Muscle of back (tissue), 13 donors: ENCODE results near the gene TSNAX. TPM values are rescaled to one million over a fixed set of nuclear protein-coding genes. Genes with fewer than 3 reads are reported as not detected.
"Not testable (repeated sequence)": the region's sequence is repeated elsewhere in the genome, so short reads cannot be mapped to it uniquely, and the experiment has no call there.

ENCODE experiments used
- DNase-seq, 3 donors: peaks; one replicate each; pipeline versions ENCODE4 v3.0.0 to v3.0.0-alpha.2; 2013
- long read RNA-seq, 9 donors: transcript quantifications; one replicate each; lab custom pipeline, GENCODE V29; 2026
- polyA plus RNA-seq, 10 donors: library from polyadenylated mRNA; unstranded; fragments of 120-200 nt; gene quantifications; one replicate each; pipeline ENCODE4 v1.2.1, GENCODE V29; 2013; ENCODE audit not compliant: insufficient read length in 10 of 10

The TSNAX gene, protein sequence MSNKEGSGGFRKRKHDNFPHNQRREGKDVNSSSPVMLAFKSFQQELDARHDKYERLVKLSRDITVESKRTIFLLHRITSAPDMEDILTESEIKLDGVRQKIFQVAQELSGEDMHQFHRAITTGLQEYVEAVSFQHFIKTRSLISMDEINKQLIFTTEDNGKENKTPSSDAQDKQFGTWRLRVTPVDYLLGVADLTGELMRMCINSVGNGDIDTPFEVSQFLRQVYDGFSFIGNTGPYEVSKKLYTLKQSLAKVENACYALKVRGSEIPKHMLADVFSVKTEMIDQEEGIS
- polyA plus RNA-seq, result 10 to 100 TPM; 25.0 to 42.8 (median 35.5) TPM
- long read RNA-seq, donor 1, transcript TSNAX-201 (6 exons, 2,650 nt), result major isoform, 5 of 5 reads
- long read RNA-seq, donor 1, partial matches to known transcripts, result 0 of 5 reads
- long read RNA-seq, donor 1, other reads (novel, unspliced or antisense), result 0 of 5 reads
- long read RNA-seq, donor 2, partial matches to known transcripts, result 0 of 4 reads
- long read RNA-seq, donor 2, other reads (novel, unspliced or antisense), result 0 of 4 reads
- long read RNA-seq, donor 3, result 0 reads
- long read RNA-seq, donor 4, partial matches to known transcripts, result 0 of 4 reads
- long read RNA-seq, donor 4, other reads (novel, unspliced or antisense), result 0 of 4 reads
- long read RNA-seq, donor 5, transcript TSNAX-201 (6 exons, 2,650 nt), result major isoform, 9 of 16 reads
- long read RNA-seq, donor 5, partial matches to known transcripts, result 7 of 16 reads
- long read RNA-seq, donor 5, other reads (novel, unspliced or antisense), result 0 of 16 reads
- long read RNA-seq, donor 6, transcript TSNAX-201 (6 exons, 2,650 nt), result major isoform, 12 of 12 reads
- long read RNA-seq, donor 6, partial matches to known transcripts, result 0 of 12 reads
- long read RNA-seq, donor 6, other reads (novel, unspliced or antisense), result 0 of 12 reads
- long read RNA-seq, donor 7, transcript TSNAX-201 (6 exons, 2,650 nt), result major isoform, 10 of 18 reads
- long read RNA-seq, donor 7, partial matches to known transcripts, result 8 of 18 reads
- long read RNA-seq, donor 7, other reads (novel, unspliced or antisense), result 0 of 18 reads
- long read RNA-seq, donor 8, partial matches to known transcripts, result 0 of 2 reads
- long read RNA-seq, donor 8, other reads (novel, unspliced or antisense), result 0 of 2 reads
- long read RNA-seq, donor 9, result 0 reads

DNA sequence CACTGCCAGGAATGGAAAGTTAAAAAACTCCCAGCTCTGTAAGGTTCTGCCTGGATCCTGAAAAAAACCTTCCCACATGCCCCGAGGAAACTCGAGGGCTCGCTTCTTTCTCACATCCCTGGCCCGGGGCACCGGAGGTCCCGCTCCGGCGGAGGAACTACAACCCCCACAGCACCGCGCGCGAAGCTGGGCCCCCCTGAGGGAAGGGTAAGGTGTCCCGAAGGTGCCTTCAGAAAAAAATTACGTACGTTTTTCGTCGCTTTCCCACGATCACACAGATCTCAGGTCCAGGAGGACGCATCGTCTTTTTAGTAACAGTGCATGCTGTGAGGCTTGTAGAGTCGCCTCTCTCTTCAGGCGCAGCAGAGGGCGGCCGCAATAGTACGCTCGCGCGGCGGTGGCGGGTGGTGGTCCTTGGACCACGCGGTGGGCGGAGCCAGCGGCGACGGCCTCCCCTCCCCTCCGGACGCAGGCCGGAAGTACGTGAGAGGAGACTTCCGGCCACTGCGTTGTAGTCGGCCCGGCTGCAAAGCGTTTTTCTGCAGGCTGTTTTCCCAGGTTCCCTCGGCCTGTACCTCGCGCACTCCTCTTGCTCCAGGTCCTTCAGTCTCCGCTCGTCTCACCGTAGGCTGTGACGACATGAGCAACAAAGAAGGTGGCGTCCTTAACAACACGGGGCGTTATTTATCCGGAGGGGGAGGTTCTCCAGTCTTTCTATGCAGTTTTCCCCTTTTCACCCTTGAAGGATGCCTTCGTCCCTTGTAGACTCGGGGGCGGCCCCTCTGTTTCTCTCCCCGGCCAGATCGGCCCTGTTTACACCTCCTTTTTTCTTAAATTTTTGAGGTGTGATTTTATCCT lies at the start of gene TSNAX:
TSNAX (plus strand) TSS at position 498 of the 858 bp plus-strand sequence; CDS start at position 640, 142 bp downstream.
- DNase-seq, result peak; percentile 94 to 99 (median 98)

DNA sequence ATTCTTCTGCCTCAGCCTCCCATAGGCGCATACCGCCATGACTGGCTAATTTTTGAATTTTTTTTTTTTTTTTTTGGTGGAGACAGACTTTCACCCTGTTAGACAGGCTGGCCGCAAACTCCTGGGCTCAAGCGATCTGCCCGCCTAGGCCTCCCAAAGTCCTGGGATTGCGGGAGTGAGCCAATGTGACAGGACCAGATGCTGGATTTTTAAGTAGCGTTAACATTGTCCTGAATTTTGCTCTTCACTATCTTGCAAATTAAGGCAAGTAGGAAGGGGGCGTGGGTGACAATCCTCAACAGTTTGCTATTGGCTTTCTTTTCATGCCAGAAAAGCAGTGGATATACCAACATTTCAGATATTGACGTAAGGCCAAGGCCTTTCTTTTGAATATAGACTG lies 49.7 kb upstream of the TSNAX start:
- no peak for DNase-seq

DNA sequence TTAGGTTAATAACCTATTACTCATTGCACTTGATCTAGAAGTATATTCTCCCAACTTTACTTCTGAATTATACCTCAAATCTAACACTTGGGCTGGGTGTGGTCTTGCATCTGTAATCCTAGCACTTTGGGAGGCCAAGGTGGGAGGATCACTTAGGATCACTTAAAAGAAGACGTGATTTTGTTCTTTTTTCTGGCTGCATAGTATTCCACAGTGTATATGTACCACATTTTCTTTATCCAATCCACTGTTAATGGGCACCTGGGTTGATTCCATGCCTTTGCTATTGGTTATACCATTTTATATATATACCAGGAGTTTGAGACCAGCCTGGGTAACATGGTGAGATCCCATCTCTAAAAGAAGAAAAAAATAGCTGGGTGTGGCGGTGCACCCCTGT lies 48.5 kb upstream of the TSNAX start:
- DNase-seq, result no peak

DNA sequence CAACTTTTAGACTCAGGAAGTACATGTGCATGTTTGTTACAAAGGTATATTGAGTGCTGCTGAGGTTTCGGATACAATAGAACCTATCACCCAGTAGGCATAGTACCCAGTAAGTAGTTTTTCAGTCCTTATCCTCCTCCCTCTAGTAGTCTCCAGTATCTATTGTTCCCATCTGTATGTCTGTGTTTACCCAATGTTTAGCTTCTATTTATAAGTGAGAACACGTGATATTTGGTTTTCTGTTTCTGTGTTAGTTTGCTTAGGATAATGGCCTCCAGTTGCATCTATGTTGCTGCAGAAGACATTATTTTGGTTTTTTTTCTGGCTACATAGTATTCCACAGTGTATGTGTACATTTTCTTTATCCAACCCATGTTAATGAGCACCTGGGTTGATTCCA lies 47.2 kb upstream of the TSNAX start:
- no peak for DNase-seq

- DNase-seq, result no peak
Observed at GRCh38 chr1:231485029-231485784, 43.3 kb upstream of the TSNAX start.

- peak in 1 of 3 donors; percentile 15 for DNase-seq
Observed at GRCh38 chr1:231487019-231487418, 41.5 kb upstream of the TSNAX start.

- no peak for DNase-seq
Observed at GRCh38 chr1:231487910-231488309, 40.6 kb upstream of the TSNAX start.

DNA sequence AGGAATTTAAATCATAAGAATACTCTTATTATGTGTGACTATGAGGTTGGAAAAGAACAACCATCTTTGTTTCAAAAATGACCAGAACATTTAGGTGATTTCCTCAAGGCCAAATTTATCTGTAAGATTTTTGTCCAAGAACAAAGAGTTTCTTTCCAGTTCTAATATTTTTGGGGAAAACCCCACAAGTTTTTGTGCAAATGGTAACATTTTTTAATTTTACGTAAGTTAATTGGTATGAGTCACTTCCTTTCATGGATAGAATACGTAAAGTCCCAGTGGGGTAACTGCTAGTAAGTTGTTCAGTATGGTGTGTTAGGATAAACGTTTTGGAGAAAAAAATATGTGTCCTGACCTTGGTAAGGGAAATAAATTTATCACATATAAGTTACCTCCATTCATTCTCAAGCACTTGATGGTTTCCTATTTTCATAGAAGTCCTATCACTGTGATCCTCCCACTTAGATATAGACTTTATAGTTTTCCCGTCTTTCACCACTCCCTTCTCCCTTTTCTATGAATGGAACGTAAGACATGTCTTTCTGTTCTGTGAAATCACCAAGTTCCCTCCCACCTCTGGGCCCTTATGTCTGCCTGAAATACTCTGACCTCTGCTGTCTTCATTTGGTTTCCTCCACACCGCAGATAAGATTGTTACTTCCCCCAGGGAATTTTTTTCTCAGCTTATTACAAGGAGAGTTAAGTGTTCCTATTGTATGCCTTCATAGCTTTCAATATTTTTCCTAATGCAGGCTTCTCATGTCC lies 34.9 kb upstream of the TSNAX start:
- DNase-seq, result no peak

DNA sequence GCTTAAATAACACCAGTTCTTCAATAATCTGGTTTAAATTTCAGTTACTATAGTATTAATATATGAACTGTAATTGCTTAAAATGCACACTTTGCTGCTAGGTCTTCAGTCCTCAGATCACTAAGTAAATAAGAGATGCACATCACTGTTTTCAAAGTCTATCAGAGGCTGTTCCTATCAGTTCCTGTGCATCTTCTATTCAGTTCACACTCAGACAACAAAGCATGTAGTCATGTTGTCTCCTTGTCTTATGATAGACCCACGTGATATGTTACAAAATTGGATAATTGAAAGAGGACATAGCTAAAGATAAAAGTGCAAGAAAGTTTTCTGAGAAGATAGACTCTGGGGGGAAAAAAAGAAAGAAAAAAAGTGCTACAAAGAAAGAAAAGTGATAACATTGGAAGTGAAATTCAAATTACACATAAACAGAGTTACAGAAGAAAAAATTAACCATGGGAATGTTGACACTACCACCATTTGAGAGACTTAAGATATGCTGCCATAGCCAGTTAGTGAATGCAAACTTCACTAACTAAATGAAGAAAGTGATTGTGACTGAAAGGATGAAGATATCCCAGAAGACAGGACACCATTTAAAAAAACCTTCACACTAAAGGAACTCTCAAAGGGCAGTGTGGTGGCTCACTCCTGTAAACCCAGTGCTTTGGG lies 33.9 kb upstream of the TSNAX start:
- DNase-seq, result no peak

GRCh38 chr1:231497629-231498152 lies 30.8 kb upstream of the TSNAX start:
- no peak for DNase-seq

DNA sequence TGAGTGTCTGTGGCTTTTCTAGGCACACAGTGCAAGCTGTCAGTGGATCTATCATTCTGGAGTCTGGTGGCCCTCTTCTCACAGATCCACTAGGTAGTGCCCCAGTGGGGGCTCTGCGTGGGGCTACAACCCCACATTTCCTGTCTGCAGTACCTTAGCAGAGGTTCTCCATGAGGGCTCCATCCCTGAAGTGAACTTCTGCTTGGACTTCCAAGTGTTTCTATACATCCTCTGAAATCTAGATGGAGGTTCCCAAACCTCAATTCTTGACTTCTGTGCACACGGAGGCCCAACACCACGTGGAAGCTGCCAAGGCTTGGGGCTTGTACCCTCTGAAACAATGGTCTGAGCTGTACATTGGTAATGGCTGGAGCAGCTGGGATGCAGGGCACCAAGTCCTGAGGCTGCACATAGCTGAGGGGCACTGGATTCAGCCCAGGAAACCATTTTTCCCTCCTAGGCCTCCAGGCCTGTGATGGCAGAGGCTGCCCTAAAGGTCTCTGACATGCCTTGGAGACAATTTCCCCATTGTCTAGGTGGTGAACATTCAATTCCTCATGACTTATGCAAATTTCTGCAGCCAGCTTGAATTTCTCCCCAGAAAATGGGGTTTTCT lies 29.2 kb upstream of the TSNAX start:
- no peak for DNase-seq

DNA sequence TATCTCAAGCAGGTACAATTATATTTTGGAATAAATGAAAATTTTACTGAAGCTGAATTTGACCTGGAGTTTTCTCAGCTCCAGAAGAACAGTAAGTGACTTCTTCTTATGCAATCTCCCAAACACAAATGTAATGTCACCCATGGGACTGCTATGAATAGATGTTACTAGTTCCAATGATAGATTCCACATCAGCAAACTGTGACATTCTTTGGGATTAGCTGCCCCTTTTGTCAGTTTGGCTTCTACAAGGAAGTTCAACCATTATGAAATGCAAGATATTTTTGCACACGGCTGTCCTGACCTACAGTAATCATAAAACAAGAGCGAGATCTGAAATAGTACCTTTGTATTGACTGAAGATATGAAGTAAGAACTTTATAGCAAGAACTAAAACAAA lies 27.8 kb upstream of the TSNAX start:
- no peak for DNase-seq

DNA sequence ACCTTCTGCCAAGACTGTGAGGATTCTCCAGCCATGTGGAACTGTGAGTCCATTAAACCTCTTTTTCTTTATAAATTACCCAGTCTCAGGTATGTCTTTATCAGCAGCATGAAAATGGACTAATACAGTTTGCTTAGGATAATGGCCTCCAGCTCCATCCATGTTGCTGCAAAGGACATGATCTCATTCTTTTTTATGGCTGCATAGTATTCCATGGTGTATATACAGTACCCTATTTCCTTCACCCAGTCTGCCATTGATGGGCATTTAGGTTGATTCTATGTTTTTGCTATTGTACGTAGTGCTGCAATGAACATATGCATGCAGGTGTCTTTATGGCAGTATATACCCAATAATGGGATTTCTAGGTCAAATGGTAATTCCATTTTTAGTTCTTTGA lies 25.3 kb upstream of the TSNAX start:
- DNase-seq, result not testable (repeated sequence)

DNA sequence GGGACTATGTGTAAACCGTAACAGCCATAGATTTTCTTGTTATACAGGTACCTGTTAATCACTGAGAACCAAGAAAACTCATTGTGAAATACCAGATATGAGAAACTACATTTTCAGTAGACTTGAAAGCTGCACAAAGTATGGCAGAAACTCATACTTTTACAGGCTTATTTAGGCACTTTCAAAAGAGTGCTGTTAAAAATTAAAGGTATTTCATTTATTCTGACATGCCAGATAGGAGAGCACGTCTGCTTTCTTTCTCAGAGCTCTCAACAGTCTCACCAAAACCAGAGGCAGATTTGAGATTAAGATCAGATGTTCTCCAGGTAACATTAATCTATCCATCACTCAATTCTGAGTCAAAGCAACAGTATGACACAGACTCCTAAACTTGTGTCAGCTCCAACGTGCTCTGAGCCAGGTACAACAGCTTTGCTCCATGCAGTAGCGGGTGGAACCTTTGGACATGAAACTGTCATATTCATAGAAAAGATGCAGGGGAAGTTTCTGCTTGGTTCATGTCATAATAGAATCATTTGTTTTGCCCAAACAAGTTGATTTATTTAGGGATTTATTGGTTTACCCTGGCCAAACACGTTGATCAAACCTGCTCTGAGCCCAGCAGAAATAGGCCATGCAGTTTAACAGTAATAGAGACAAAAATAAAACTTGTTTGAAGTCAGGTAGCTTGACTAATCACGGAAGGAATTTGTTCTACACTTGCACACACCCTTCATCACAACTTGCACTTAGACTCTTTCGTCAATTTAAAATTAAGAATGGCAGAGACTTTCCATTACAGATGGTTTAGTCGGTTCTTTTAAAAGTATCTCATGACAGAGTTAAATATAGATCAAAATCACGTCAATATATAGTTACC lies 20.8 kb upstream of the TSNAX start:
- DNase-seq, result no peak

DNA sequence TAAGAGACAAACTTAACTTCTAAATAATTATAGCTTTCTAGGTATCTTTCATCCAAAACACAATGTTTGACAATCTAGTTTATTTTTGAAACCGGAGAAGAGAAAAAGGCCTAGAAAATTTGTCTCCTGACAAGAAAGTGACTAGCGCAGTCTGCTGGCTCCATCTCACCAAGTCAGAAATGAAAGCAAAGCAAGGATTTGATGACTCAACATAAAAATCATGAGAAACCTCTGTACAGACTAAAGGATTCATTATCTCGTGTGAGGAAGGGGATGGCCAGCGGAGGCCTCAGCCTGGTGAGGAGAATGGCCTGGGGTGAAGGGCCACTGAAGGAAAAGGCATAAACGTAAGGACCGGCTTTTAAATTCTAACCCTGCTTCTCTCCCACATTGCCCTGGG lies 20.0 kb upstream of the TSNAX start:
- no peak for DNase-seq

DNA sequence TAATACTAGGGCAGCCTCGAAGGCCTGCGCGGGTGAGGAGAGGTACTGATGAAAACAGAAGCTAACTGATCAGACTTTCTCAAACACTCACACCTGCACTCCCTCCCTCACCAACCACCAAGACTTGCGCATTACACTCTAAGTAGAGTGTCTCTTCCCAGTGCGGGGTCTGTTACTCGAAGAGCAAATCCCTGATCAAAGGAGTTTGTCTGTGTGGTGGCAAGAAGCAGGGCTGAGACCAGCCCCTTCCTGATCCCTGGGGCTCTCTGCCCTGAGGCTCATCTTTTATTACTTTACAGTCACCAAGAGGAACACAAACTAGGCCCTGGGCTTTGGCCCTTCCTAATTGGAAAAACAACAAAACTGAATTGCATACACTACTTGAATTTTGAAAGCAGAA lies 19.5 kb upstream of the TSNAX start:
- DNase-seq, result no peak

DNA sequence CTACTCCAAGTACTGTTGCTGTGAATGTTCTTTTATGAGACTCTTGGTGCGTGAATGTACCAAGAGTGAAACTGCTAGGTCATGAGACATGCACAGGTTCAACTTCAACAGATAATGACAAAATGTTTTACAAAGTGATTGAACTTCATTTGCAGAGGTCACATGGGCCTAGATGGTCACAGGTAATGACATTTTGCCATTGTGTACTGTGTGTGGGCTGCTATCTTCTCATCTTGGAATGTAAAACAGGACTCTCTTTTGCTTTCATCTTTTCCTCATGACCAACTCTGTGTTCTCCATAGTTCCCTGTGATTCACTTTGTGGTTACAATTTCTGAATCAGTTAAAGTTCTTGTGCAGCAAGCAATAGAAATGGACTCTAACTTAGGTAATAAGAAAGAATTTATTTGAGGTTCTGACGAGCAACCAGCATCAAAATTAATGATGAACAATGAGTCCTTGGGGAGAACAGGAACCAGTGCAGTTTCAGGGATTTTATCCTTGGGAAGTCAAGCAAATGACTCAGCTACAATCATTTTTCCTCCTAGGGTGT lies 16.2 kb upstream of the TSNAX start:
- peak in 1 of 3 donors; percentile 72 for DNase-seq
